NAMALWA (cell line): ENCODE data around the gene TAC1.
"Not testable (repeated sequence)": the region's sequence is repeated elsewhere in the genome, so short reads cannot be mapped to it uniquely, and the experiment has no call there.

Source experiments
- DNase-seq: peaks from one replicate; pipeline ENCODE4 v3.0.0-alpha.2; 2015; ENCODE audit warnings: low spot score

The TAC1 gene

GRCh38 chr7:97731736-97732564 lies at the start of gene TAC1:
TAC1 (plus strand) TSS chr7:97732086; CDS start chr7:97732613, 527 bp downstream.
- no peak for DNase-seq

- no peak for DNase-seq
These were observed 45.9 kb upstream of the TAC1 start for GRCh38 chr7:97685952-97686351.

DNA sequence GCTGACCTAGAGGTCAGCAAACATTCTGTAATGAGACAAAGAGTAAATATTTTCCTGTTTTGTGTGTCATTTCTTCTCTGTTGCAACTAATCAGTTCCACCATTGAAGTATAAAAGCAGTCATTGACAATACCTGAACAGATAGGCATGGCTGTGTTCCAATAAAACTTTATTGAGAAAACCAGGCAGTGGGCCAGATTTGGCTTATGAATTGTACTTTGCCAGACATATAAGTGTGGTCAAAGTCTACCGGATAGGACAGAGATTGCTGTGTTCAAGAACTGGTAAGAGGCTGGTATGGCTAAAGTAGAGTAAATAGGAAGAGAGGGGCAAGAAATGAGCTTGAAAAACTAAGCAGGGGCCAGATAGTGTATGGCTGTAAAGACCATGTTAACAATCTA lies 38.3 kb upstream of the TAC1 start:
- no peak for DNase-seq

GRCh38 chr7:97694355-97694754 lies 37.5 kb upstream of the TAC1 start:
- DNase-seq: no peak

DNA sequence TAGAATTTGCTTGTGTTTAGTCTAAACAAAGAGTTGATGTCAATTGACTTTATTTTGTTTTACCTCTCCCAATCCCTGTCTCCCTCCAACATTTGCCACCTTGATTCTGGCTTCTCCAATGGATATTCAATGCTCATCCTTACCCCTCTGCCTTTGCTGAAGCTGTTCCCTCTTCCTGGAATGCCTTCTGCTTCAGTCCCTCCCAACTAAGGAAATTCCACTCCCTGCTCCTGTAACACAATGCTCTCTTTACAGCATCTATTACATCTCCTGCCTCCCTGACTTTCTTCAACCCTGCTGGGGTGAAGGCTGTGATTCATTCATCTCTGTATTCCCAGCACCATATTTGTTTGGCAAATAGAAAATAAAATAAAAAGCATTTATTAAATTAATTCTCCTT lies 34.5 kb upstream of the TAC1 start:
- no peak for DNase-seq

DNA sequence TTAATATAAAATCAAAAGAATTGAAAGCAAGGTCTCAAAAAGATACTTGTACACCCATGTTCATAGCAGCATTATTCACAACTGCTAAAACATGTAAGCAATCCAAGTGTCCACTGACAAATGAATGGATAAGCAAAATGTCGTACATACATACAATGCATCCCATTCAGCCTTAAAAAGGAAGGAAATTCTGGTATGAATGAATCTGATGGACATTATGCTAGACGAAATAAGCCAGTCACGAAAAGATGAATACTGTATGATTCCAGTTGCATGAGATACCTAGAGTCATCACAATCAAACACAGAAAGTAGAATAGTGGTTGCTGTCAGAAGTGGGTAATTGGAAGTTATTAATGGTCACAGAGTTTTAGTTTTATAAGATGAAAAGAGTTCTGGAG lies 9.5 kb upstream of the TAC1 start:
- no peak for DNase-seq

- no peak for DNase-seq
These were observed 834 bp downstream of the TAC1 start for GRCh38 chr7:97732565-97733275.

DNA sequence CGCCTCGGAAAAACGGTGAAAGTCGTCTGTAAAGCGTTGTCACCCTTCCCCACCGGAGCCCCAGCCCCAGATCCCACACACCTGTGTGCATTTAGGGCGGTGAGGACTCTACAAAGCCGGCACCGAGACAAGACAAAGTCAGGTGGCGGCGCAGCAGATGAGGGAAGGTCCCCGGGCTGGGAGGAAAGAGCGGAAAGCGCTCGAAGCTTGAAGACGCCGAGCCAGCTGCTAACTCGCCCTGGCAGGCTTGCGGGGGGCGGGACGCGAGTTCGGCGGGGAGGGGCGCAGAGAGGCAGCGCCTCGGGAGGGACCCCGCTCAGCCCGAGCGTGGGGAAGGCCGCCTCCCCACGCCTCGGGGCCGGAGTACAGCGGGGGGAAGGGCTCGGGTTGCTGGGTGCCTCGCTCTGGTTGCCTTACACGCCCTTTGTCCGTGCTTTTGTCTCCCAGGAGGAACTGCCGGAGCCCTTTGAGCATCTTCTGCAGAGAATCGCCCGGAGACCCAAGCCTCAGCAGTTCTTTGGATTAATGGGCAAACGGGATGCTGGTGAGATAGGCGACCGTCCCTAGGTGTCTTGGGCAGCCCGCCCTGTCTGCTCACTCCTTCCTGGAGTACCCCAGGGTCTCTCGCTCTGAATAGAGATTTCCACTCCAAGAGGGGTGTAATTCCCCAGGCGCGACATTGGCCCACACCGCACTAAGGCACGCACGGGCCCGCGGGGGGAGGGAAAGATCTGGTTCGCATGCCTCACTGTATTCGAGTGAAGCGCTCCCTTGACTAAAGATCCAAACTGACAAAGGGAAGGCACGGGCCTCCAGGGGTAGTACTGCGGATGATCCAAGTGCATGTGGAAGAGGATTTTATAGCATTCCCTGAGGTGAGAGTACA lies 1.6 kb downstream of the TAC1 start:
- no peak for DNase-seq

- DNase-seq: no peak
These were observed 2.4 kb downstream of the TAC1 start for GRCh38 chr7:97734255-97734654.

GRCh38 chr7:97735075-97735474 lies 3.2 kb downstream of the TAC1 start:
- DNase-seq: no peak

DNA sequence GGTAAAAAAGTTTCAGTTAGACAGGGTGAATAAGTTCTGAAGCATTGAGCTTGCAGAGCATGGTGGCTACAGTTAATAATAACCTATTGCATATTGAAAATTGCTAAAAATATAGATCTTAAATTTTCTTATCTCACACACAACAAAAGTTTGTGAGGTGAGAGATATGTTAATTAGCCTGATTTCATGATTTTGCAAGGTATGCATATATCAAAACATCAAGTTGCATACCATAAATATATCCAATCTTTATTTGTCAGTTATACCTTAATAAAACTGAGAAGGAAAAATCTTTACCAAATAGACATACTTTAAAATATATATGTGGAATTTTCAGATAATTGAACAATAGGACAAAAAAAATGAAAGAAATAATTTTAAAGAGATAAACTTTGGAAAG lies 16.6 kb downstream of the TAC1 start:
- DNase-seq: no peak

DNA sequence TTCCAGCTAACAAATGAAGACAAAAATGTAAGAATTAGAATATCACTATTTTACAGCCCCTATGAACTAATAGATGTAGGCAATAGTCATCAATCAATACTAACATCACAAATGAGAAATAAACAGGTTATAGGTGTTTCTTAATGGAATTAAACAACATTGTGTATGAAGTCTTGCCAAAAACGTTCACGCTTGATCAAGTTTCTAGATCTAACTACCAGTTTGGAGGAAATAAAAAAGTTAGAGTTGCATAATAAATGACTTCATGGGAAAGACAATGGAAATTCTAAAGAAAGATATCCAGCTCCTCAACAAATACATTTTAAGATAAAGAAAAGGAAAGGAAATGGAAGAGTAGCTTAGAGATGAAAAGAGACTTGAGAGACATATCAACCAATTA lies 19.7 kb downstream of the TAC1 start:
- DNase-seq: no peak

DNA sequence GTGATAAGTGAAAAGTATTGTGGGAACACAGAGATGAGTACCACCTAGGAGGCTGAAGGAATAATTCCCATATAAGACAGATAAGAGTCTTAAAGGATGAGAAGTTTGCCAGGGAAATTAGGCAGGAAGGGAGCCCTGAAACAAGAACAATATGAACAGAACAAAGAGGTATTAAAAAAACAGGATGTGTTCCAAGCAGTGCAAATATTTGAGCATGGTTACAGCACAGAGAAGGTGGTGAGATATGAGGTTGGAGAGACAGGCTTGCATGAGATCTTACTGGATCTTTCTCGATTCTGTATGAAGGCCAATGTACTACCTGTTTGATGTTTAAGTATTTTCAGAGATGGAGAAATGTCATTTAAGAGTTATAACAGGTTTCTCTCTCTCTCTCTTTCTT lies 20.3 kb downstream of the TAC1 start:
- DNase-seq: no peak

DNA sequence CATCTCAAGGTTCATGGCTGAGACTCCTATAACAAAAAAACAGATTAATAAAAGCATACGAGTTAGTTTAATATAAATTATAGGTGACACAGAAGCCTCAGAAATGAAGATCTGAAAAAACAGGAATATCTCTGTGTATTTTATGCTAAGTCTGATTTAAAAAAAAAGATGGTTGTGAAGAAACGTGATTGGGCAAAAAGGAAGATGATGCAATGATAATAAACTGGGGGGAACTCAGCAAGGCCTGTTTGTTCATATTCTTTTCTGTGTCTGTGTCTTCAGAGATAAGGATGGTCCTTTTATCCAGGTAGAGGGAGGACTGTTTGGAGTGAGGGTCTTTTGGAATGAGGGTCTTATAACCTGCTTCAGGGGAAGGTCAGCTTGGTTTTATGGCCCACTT lies 25.9 kb downstream of the TAC1 start:
- DNase-seq: no peak

GRCh38 chr7:97770850-97771249 lies 39.0 kb downstream of the TAC1 start:
- no peak for DNase-seq

DNA sequence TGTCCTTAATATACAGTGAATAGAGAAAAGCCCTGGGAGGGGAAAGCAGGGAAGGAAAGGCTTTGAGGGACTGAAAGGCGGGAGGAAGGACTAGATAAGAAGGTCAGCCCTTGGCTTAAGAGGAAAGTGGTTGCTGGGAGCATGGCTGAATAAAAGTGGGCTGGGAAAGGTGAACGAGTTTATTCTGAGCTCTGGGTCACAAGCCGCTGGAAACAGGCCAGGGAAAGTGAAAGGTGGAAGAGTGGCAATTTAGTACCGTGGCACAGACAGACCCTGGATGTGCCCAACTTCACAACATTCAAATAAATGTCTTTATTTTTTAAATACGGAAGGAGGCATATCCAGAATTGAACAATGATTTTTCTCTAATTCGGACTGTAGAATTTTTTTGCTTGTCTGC lies 39.7 kb downstream of the TAC1 start:
- no peak for DNase-seq

DNA sequence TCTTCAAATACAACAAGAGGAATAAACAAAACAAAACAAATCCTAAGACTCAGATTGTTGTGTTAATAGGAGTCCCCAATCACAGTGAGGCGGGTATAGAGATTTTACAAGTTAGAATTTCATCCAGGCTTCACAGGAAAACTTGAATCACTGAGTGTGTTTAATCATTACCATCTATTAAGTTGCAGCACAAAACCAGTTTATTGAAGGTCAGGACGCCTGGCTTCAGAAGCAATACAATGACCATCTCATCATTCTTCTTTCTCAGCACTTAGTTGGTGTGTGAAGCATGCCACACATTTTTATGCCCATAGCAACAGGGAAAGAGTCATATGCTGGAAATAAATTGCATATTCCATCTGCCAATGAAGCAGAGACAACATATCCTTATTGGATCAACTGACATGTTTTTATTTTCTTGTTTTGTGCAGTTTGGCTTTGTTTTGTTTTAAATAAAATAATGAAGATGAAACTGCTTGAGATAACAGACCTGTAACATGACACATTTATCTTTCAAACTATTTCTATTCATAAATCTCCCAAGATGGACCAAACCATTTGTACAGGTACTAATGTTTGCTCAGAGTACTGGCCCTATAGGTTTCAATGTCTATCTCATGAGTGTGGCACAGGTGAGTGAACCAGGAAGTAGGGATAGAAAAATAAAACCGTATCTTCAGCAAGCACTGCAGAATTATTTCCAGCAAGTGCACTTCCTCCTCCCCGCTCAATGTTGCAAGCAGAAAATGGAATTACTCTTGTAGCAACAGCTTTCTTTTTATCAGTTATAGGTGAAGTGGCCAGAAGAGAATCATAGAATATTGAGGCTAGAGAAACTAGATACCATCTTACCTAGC lies 40.4 kb downstream of the TAC1 start:
- no peak for DNase-seq

GRCh38 chr7:97786398-97786797 lies 54.5 kb downstream of the TAC1 start:
- not testable (repeated sequence) for DNase-seq
